Heart left ventricle (tissue), 13 donors: ENCODE results near the gene AMIGO2.

Source experiments
- POLR2A ChIP-seq, 2 donors: fragments of 450-650 bp; IDR thresholded peaks; one replicate each; pipeline ENCODE4 v1.6.1; 2017; ENCODE audit warnings: antibody characterized with exemption in 2 of 2, mild to moderate bottlenecking in 2 of 2, moderate library complexity in 2 of 2
- TF ChIP-seq, protein P1 (sequence below), 12 donors: fragments of 200-600 bp; sonication (generic) in 4 of 12; IDR thresholded peaks; one replicate each; pipeline versions ENCODE4 v1.5.0 to v1.8.0; 2018 to 2022; ENCODE audit warnings: antibody characterized with exemption in 12 of 12, mild to moderate bottlenecking in 5 of 12
- donor health status: ischemic (EF 13 %, LVEDD 7.1; RV severe dilation, severe dysfunction).
- donor health status: DM: no; HTN: yes; CAD: no.
- donor health status: DM: no; HTN: no; CAD: no.
- donor health status: ischemic (EF 25% LVEDD 6.9; RV normal size, moderate dysfunction).
- donor health status: ischemic (EF 25% LVEDD 5.7; RV mildly dilated, moderate dysfunction).
- donor health status: ischemic (EF 35%, LVEDD 5.7; RV mildly dilated, moderate dysfunction).
- donor health status: nonischemic (EF 11% LVEDD 7.7; RV severe dilation, severe dysfunction).
- donor health status: DM: yes; HTN: yes; CAD: no.
- donor health status: PGD.
- donor health status: ischemic (EF 29% LVEDD 5.4; RV normal size, mild dysfunction).
- donor health status: nonischemic (EF 23%, LVEDD 6.1; RV moderate dilation, normal function).

DNA sequence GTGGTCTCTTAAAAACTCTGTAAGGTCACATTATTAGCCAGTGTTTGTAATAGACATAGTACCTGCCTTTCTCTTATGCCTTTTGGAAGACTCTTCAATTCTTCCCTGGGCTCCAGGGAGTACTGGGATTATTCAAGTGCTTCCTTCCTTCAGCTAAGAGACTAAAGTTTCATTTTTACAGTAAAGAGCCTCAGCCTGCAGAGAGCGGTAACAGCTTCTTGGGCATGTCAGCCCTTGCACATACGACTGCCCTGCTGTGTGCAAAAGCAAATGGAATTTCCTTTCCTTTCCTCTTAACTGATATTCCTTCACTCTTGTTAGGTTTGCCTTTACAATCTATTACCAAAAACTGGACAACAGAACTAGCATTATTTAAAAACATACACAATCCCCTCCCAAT lies 32.9 kb upstream of the AMIGO2 start:
- TF ChIP-seq, protein P1, sequence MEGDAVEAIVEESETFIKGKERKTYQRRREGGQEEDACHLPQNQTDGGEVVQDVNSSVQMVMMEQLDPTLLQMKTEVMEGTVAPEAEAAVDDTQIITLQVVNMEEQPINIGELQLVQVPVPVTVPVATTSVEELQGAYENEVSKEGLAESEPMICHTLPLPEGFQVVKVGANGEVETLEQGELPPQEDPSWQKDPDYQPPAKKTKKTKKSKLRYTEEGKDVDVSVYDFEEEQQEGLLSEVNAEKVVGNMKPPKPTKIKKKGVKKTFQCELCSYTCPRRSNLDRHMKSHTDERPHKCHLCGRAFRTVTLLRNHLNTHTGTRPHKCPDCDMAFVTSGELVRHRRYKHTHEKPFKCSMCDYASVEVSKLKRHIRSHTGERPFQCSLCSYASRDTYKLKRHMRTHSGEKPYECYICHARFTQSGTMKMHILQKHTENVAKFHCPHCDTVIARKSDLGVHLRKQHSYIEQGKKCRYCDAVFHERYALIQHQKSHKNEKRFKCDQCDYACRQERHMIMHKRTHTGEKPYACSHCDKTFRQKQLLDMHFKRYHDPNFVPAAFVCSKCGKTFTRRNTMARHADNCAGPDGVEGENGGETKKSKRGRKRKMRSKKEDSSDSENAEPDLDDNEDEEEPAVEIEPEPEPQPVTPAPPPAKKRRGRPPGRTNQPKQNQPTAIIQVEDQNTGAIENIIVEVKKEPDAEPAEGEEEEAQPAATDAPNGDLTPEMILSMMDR (IDR thresholded peaks at IDR 0.05) = no peak
- TF ChIP-seq POLR2A (IDR thresholded peaks at IDR 0.05) = no peak
